BLaER1 (cell line): Measurements from ENCODE around the gene RAB6D.
"Not testable (repeated sequence)": the region's sequence is repeated elsewhere in the genome, so short reads cannot be mapped to it uniquely, and the experiment has no call there.

Experiments
- H3K27ac ChIP-seq: shearing (Covaris generic); formaldehyde crosslinking; 2 replicates; pipeline ENCODE4 v1.8.1; 2022
- H3K27me3 ChIP-seq: shearing (Covaris generic); formaldehyde crosslinking; 2 replicates; pipeline ENCODE4 v1.8.1; 2022
- H3K36me3 ChIP-seq: shearing (Covaris generic); formaldehyde crosslinking; 2 replicates; pipeline ENCODE4 v1.8.1; 2022
- H3K4me1 ChIP-seq: shearing (Covaris generic); formaldehyde crosslinking; 2 replicates; pipeline ENCODE4 v1.8.1; 2022
- H3K4me2 ChIP-seq: shearing (Covaris generic); formaldehyde crosslinking; 2 replicates; pipeline ENCODE4 v1.8.1; 2022
- H3K4me3 ChIP-seq: shearing (Covaris generic); formaldehyde crosslinking; 2 replicates; pipeline ENCODE4 v1.8.1; 2022
- H3K9ac ChIP-seq: shearing (Covaris generic); formaldehyde crosslinking; 2 replicates; pipeline ENCODE4 v1.8.1; 2022
- H3K9me3 ChIP-seq: shearing (Covaris generic); formaldehyde crosslinking; 2 replicates; pipeline ENCODE4 v1.8.1; 2022
- H4K20me1 ChIP-seq: shearing (Covaris generic); formaldehyde crosslinking; 2 replicates; pipeline ENCODE4 v1.8.1; 2022
- Cebpa-rat ChIP-seq: shearing (Covaris generic); IDR thresholded peaks from 2 replicates; pipeline ENCODE4 v1.8.1; 2022

RAB6D gene

DNA sequence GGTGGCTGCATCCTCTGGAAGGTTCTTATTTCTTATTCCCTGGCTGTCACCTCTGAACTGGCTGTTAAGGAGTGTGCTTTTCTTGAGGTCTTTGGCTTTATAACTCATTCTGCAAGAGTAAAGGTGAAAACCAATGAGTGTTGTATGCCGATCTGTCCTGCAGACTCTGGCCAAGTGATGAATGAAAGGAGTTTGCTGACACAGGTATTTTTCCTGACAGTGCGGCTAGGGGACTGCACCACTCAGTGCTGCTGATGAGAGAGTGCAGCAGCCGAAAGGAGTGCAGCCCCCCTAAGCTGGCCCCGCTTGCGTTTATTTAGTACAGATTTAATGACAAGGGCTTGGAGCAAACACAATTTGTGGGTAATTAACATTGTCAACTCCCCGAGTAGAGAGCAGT is 41.8 kb downstream of the RAB6D start:
- peaks cover 22% of the 10 kb centered on the region for H3K9me3 ChIP-seq
- no peaks in the 10 kb centered on the region for H4K20me1 ChIP-seq
- TF ChIP-seq Cebpa-rat: no peak
- H3K36me3 ChIP-seq: no peaks in the 10 kb centered on the region
- no peak overlapping the region for H3K4me3 ChIP-seq
- no peak overlapping the region for H3K9ac ChIP-seq
- no peak overlapping the region for H3K4me2 ChIP-seq
- no peak overlapping the region for H3K27ac ChIP-seq
- H3K4me1 ChIP-seq: no peaks in the 10 kb centered on the region
- no peaks in the 10 kb centered on the region for H3K27me3 ChIP-seq

DNA sequence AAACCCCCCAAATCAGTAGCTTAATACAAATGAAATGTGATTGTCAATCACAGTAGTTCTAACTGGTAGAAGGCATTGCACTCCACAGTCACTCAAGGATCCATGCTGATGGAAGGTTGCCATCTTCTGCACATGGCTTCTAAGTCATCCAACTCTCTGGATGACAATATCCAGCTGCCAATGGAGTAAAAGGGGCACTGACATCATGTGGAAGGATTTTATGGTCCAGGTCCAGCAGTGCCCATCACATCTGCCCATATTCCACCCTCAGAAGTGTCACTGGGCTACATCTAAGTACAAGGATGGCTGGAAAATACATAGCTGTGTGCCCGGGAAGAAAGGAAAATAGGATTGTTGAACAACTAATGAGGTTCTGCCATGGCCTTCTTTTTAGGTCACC is 42.6 kb downstream of the RAB6D start:
- not testable (repeated sequence) for H3K4me2 ChIP-seq, H4K20me1 ChIP-seq, H3K27me3 ChIP-seq, H3K9ac ChIP-seq, H3K36me3 ChIP-seq, H3K4me1 ChIP-seq, H3K27ac ChIP-seq, H3K4me3 ChIP-seq
- peaks cover 22% of the 10 kb centered on the region for H3K9me3 ChIP-seq

DNA sequence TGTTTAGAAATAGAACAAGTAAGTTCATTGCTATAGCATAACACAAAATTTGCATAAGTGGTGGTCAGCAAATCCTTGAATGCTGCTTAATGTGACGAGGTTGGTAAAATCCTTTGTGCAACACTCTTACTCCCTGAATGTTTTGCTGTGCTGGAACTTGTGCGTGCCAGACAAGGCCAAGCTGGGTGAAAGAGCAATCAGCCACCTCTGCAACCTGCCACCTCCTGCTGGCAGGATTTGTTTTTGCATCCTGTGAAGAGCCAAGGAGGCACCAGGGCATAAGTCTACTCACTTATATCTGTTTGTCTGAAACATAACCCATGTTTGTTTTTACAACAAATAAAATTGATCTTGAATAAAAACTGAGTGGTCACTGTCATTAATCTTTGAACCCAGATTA is 53.0 kb downstream of the RAB6D start:
- H3K27ac ChIP-seq, H3K9me3 ChIP-seq, H3K36me3 ChIP-seq, H3K4me2 ChIP-seq, H3K4me3 ChIP-seq, H4K20me1 ChIP-seq, H3K9ac ChIP-seq, H3K27me3 ChIP-seq, H3K4me1 ChIP-seq: not testable (repeated sequence)
